ENCODE results near the gene IFI44. TPM values are rescaled to one million over a fixed set of nuclear protein-coding genes. Genes with fewer than 3 reads are reported as not detected.

The IFI44 gene, protein sequence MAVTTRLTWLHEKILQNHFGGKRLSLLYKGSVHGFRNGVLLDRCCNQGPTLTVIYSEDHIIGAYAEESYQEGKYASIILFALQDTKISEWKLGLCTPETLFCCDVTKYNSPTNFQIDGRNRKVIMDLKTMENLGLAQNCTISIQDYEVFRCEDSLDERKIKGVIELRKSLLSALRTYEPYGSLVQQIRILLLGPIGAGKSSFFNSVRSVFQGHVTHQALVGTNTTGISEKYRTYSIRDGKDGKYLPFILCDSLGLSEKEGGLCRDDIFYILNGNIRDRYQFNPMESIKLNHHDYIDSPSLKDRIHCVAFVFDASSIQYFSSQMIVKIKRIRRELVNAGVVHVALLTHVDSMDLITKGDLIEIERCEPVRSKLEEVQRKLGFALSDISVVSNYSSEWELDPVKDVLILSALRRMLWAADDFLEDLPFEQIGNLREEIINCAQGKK
- polyA plus RNA-seq (48.5 to 97.0 TPM (median 77.9 TPM) in 3 replicates), polyA minus RNA-seq (7.9 to 49.5 TPM (median 28.1 TPM) in 3 replicates)
- 4.4 TPM for polyA plus RNA-seq (2011; ENCODE audit: low read depth)
- 23.1 and 42.4 TPM in 2 replicates for polyA plus RNA-seq (2011; cell fraction: cytosol; rRNA removed)
- 91.2 and 118 TPM in 2 replicates for polyA plus RNA-seq (2011; cell fraction: nucleus; rRNA removed)
- 3.0 and 44.1 TPM in 2 replicates for polyA plus RNA-seq (2012; ENCODE audit: low replicate concordance)
- polyA minus RNA-seq (2011; cell fraction: cytosol; rRNA and poly(A)+ RNA removed) = 7.7 TPM
- 16.6 and 38.8 TPM in 2 replicates for polyA minus RNA-seq (2011; cell fraction: nucleus; rRNA and poly(A)+ RNA removed)

DNA sequence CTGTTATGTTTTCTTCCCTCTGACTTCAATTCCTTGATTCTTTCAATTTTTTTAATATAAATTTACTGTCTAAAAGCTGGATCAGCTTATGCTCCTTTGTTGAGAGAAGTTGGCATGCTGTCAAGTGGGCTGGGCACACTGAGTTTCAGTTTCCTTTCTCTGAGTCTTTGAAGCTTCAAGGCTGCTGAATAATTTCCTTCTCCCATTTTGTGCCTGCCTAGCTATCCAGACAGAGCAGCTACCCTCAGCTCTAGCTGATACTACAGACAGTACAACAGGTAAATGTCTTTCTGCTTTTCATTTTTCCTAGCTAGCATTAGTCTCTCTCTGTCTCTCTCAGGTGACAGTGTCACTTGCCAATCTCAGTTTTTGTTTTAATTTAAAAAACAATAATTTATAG is at the start of gene IFI44:
Gene IFI44 (plus strand): TSS at position 204 of the 400 bp plus-strand sequence. CDS start 365 bp downstream, outside the sequence.
- Histone ChIP-seq H3K4me3 (ENCODE audit: control insufficient read depth in 2 of 3, extremely low read depth in 1 of 3, insufficient read depth in 2 of 3, low read depth in 1 of 3, low read length in 3 of 3) (peak within 1 kb of the TSS; percentile 19 to 79 (median 42)), H2AFZ (ENCODE audit: control insufficient read depth, low read length) (peak within 1 kb of the TSS; percentile 81), H4K20me1 (ENCODE audit: control insufficient read depth, extremely low read depth, insufficient read depth, low read length) (no peaks in the 10 kb centered on the region), H3K36me3 (ENCODE audit: control insufficient read depth in 2 of 2, extremely low read depth in 1 of 2, insufficient read depth in 2 of 2, low read length in 2 of 2) (no peaks in the 10 kb centered on the region), H3K9ac (ENCODE audit: control insufficient read depth, extremely low read depth, insufficient read depth, low read length) (peak within 1 kb of the TSS; percentile 36), H3K27ac (ENCODE audit: control insufficient read depth, insufficient read depth, low read length) (no peak within 1 kb of the TSS), H3K9me1 (ENCODE audit: control insufficient read depth, extremely low read depth, insufficient read depth, low read length) (no peaks in the 10 kb centered on the region), H3K9me3 (ENCODE audit: control insufficient read depth, low read depth, low read length) (no peaks in the 10 kb centered on the region), H3K4me1 (ENCODE audit: control insufficient read depth, extremely low read depth, insufficient read depth, low read length) (no peaks in the 10 kb centered on the region), H3K4me2 (ENCODE audit: control insufficient read depth, extremely low read depth, insufficient read depth, low read depth, low read length) (peak within 1 kb of the TSS; percentile 58), H3K27me3 (ENCODE audit: control insufficient read depth, extremely low read depth, insufficient read depth, low read length) (no peaks in the 10 kb centered on the region), H3K79me2 (ENCODE audit: control insufficient read depth, insufficient read depth, low read length) (peaks cover 10% of the 10 kb centered on the region)
- no peak for TF ChIP-seq EZH2 (IDR thresholded peaks at IDR 0.05; ENCODE audit: low read length)
- TF ChIP-seq, protein P1, sequence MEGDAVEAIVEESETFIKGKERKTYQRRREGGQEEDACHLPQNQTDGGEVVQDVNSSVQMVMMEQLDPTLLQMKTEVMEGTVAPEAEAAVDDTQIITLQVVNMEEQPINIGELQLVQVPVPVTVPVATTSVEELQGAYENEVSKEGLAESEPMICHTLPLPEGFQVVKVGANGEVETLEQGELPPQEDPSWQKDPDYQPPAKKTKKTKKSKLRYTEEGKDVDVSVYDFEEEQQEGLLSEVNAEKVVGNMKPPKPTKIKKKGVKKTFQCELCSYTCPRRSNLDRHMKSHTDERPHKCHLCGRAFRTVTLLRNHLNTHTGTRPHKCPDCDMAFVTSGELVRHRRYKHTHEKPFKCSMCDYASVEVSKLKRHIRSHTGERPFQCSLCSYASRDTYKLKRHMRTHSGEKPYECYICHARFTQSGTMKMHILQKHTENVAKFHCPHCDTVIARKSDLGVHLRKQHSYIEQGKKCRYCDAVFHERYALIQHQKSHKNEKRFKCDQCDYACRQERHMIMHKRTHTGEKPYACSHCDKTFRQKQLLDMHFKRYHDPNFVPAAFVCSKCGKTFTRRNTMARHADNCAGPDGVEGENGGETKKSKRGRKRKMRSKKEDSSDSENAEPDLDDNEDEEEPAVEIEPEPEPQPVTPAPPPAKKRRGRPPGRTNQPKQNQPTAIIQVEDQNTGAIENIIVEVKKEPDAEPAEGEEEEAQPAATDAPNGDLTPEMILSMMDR (optimal IDR thresholded peaks at IDR 0.05 in 1 of 3, IDR thresholded peaks at IDR 0.05 in 1 of 3, conservative IDR thresholded peaks at IDR 0.05 in 1 of 3; ENCODE audit: extremely low read depth in 1 of 3, insufficient read depth in 2 of 3, low read length in 3 of 3) = no peak
- FAIRE-seq (no peak), DNase-seq (ENCODE audit: low read depth, low spot score) (peak; percentile 15)
- dilution Hi-C loops (cut with MboI; ENCODE audit: extremely low pct_ligation_motif_present, low sequenced_read_pairs) = no loop called here

DNA sequence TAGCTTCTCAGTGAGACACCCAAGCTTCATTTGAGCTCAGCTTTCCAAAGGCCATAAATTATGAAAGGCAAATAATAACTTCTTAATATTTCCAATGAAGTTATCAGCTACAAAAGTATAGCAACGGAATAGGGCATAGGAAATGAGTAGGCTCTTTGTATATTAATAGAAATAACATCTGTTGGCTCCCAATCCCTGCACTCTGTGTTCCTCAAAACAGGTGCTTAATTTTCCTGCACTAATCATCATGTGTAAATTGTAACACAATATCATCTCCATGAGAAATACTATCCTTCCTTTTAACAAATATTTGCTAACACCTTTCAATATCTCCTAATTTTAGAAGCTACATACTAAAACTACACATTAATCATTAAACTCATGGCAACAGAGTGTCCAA is 48.6 kb upstream of the IFI44 start:
- Histone ChIP-seq H4K20me1 (ENCODE audit: control insufficient read depth, extremely low read depth, insufficient read depth, low read length) (no peaks in the 10 kb centered on the region), H3K9me1 (ENCODE audit: control insufficient read depth, extremely low read depth, insufficient read depth, low read length) (no peaks in the 10 kb centered on the region), H3K9ac (ENCODE audit: control insufficient read depth, extremely low read depth, insufficient read depth, low read length) (no peak overlapping the region), H3K4me3 (ENCODE audit: control insufficient read depth in 2 of 3, extremely low read depth in 1 of 3, insufficient read depth in 2 of 3, low read depth in 1 of 3, low read length in 3 of 3) (no peak overlapping the region), H2AFZ (ENCODE audit: control insufficient read depth, low read length) (no peak overlapping the region), H3K27me3 (ENCODE audit: control insufficient read depth, extremely low read depth, insufficient read depth, low read length) (no peaks in the 10 kb centered on the region), H3K9me3 (ENCODE audit: control insufficient read depth, low read depth, low read length) (no peaks in the 10 kb centered on the region), H3K4me1 (ENCODE audit: control insufficient read depth, extremely low read depth, insufficient read depth, low read length) (no peaks in the 10 kb centered on the region), H3K79me2 (ENCODE audit: control insufficient read depth, insufficient read depth, low read length) (no peaks in the 10 kb centered on the region), H3K27ac (ENCODE audit: control insufficient read depth, insufficient read depth, low read length) (no peak overlapping the region), H3K36me3 (ENCODE audit: control insufficient read depth in 2 of 2, extremely low read depth in 1 of 2, insufficient read depth in 2 of 2, low read length in 2 of 2) (no peaks in the 10 kb centered on the region), H3K4me2 (ENCODE audit: control insufficient read depth, extremely low read depth, insufficient read depth, low read depth, low read length) (no peak overlapping the region)
- FAIRE-seq (no peak), DNase-seq (ENCODE audit: low read depth, low spot score) (no peak)
- no peak for TF ChIP-seq EZH2 (IDR thresholded peaks at IDR 0.05; ENCODE audit: low read length)
- TF ChIP-seq, protein P1 (optimal IDR thresholded peaks at IDR 0.05 in 1 of 3, IDR thresholded peaks at IDR 0.05 in 1 of 3, conservative IDR thresholded peaks at IDR 0.05 in 1 of 3; ENCODE audit: extremely low read depth in 1 of 3, insufficient read depth in 2 of 3, low read length in 3 of 3) = no peak
- dilution Hi-C loops (cut with MboI; ENCODE audit: extremely low pct_ligation_motif_present, low sequenced_read_pairs) = no loop called here

All from keratinocyte (primary cell).